Smooth muscle cell of the brain vasculature (primary cell): ENCODE data around the gene SNRNP25.
"Not testable (repeated sequence)": the region's sequence is repeated elsewhere in the genome, so short reads cannot be mapped to it uniquely, and the experiment has no call there.

Experiments used
- DNase-seq: peaks from one replicate; pipeline ENCODE4 v3.0.0-alpha.2; 2012; ENCODE audit warnings: low read depth, low spot score

Gene SNRNP25

GRCh38 chr16:41439-42068 is 12.1 kb upstream of the SNRNP25 start:
- no peak for DNase-seq

DNA sequence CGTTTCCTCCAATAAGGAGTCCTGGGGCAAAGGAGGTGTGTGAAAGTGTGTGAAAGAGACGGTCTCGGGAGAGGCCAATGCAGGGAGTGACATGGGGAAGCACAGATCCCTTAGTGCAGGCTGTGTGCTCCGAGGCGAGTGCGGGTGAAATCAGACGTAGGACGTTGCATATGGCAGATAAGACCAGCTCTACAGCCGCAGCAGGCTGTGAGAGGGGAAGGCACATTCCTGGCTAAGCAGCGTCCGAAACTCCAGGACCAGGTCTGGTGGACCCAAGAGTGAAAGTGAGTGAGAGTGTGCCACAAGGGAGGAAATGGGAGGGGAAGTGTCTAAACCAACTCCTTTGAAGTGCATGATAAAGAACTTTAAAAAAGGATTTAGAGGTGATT is 11.6 kb upstream of the SNRNP25 start:
- no peak for DNase-seq

- no peak for DNase-seq
These were observed 10.9 kb upstream of the SNRNP25 start for GRCh38 chr16:42691-43090.

DNA sequence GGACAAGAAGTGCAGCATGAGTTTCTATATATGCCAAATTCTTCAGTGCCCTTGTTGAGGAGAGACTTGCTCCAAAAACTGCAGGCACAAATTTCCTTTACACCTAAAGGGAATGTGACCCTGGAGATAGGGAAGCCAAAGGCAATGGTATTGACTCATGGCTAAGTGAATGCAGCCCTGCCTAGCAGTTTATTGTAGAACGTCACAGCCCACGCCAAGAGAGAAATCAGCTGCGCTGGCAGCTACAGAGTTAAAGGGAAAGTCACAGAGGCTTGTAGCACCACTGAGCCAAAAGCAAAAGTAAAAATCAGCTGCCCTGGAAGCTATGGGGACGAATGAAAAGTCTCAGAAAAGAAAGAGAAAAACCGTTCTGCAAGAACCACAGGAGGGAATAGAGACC is 10.3 kb upstream of the SNRNP25 start:
- DNase-seq: no peak

DNA sequence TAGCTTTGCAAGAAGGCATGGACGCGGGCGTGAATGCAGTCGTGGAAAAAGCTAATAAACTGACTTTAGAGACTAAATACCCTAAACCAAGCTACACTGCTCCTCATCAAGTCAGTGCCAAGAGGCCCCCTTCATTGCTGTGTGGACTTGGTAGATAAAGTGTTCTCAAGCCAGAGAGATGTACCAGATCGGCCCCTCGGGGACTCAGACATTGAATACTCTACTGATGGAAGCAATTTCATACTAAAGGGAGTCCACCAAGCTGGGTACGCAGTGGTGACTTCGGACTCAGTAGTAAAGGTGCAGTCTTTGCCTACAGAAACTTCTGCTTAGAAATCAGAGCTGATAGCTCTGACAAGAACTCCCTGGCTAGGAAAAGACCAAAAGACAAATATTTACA is 9.0 kb upstream of the SNRNP25 start:
- no peak for DNase-seq

- no peak for DNase-seq
These were observed 8.2 kb upstream of the SNRNP25 start for GRCh38 chr16:45454-45853.

DNA sequence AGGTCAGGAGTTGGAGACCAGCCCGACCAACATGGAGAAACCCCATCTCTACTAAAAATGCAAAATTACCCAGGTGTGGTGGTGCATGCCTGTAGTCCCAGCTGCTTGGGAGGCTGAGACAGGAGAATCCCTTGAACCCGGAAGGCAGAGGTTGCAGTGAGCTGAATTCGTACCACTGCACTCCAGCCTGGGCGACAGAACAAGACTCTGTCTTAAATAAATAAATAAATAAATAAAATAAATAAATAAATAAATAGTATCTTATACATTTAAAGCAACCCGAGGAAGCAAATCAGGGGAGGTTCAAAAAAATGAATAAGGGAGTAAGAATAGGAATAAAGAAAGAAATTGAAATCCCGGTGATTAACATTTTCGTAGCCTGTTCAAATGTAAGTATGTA is 7.1 kb upstream of the SNRNP25 start:
- not testable (repeated sequence) for DNase-seq

- DNase-seq: no peak
These were observed 6.4 kb upstream of the SNRNP25 start for GRCh38 chr16:47234-47633.

GRCh38 chr16:50769-51591 is 2.6 kb upstream of the SNRNP25 start:
- no peak for DNase-seq

DNA sequence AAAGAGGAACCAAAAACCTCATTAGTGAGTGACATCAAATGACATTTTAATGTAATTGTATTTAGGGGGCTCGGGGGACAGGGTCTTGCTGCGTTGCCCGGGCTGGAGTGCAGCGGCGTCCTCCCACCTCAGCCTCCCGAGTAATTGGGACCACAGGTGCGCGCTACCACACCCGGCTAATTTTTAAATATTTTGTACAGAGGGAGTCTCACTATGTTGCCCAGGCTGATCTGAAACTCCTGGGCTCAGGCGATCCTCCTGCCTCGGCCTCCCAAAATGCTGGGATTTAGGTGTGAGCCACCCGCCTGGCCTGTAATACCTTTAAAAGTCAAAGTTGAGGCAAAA is 581 bp downstream of the SNRNP25 start:
- DNase-seq: no peak

- DNase-seq: no peak
These were observed 2.0 kb downstream of the SNRNP25 start for GRCh38 chr16:55571-56136.

- DNase-seq: no peak
These were observed 2.8 kb downstream of the SNRNP25 start for GRCh38 chr16:56231-56927.

GRCh38 chr16:57711-58110 is 4.1 kb downstream of the SNRNP25 start:
- no peak for DNase-seq

- no peak for DNase-seq
These were observed 5.1 kb downstream of the SNRNP25 start for GRCh38 chr16:58491-59439.

DNA sequence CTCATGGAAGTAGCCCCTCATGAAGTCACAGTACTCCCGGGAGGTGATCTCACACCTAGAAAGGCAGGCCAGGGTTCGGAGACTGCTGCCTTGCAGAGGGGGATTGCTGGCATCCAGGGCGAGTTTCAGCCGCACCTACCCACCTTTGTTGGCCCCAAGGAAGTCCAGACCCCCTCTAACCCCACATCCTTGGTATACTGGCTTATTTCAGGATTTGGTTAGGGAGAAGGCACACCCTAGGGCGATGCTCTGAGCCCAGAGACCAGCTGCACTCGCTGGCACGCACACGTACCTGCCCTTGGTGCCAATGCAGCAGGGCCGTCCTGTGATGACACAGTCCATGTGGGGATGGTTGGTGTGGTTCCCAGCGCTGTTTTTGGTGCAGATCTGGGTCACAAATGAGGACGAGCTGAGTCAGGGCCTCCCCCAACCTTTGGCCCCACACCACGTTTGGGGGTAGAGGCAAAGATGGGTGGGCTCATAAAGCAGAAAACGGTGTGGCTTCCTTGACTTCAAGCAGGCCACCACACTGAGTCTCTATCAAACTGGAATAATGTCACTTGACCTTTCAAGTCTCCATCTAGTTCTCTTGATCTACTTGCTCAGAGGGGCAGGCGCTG is 5.9 kb downstream of the SNRNP25 start:
- no peak for DNase-seq

- DNase-seq: no peak
These were observed 6.5 kb downstream of the SNRNP25 start for GRCh38 chr16:60166-60565.

GRCh38 chr16:60929-61878 is 7.6 kb downstream of the SNRNP25 start:
- DNase-seq: no peak

- no peak for DNase-seq
These were observed 8.3 kb downstream of the SNRNP25 start for GRCh38 chr16:61879-62281.

DNA sequence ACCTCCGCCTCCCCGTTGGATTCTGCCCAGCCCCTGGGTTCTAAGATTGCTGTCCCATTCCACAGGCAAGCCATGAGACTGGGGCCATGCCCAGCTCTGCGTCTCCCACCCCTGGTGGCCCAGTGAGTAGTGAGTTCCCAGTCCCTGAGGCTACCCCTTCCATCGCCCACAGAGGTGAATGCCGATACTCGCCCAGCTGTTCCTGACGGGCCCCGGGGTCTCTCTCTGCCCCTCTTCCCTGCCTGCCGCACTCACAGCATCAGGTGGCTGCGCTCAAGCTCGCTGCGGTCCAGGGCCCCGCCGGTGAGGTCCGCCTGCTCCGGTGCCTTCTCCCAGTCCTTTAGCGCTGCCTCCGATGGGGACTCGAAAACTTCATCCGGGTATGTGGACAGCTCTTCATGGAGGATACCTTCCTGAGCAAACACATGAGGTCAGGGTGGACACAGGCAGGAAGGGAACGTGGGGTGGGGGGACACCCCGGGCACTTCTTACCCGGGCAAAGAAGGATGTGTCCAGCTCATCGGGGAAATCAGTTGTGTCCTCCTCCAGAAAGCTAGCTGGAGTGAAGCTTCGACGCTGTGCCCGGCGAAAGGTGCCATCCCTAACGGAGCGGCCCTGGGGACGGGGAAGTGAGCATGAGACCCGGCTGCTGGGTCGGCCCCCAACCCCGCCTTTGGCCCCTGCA is 8.8 kb downstream of the SNRNP25 start:
- no peak for DNase-seq
